ENCODE results near the gene NCAN.

DNA sequence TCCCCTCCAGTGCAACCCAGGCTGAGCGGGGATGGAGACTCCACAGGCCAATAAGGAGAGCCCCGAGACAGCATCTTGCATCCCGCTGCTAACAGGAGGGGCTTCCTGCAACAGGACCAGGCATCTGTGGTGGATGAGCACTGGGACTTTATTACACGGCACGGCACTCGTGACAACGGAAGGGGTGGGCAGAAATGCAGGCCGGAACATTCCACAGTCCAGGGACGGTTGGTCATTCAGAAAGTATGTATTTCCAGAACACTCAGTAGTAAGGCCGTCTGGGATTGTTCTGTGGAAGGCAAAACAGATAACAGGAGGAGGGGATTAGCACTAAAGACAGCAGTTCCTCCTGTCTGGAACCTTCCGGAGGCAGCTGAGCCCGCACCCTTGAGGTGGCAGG, 64.6 kb downstream of the NCAN start:
- TF ChIP-seq, protein P1, sequence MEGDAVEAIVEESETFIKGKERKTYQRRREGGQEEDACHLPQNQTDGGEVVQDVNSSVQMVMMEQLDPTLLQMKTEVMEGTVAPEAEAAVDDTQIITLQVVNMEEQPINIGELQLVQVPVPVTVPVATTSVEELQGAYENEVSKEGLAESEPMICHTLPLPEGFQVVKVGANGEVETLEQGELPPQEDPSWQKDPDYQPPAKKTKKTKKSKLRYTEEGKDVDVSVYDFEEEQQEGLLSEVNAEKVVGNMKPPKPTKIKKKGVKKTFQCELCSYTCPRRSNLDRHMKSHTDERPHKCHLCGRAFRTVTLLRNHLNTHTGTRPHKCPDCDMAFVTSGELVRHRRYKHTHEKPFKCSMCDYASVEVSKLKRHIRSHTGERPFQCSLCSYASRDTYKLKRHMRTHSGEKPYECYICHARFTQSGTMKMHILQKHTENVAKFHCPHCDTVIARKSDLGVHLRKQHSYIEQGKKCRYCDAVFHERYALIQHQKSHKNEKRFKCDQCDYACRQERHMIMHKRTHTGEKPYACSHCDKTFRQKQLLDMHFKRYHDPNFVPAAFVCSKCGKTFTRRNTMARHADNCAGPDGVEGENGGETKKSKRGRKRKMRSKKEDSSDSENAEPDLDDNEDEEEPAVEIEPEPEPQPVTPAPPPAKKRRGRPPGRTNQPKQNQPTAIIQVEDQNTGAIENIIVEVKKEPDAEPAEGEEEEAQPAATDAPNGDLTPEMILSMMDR (optimal IDR thresholded peaks at IDR 0.05 in 1 of 3, IDR thresholded peaks at IDR 0.05 in 1 of 3, conservative IDR thresholded peaks at IDR 0.05 in 1 of 3; ENCODE audit: extremely low read depth in 1 of 3, insufficient read depth in 2 of 3, low read length in 3 of 3) = no peak
- no peak for TF ChIP-seq EZH2 (IDR thresholded peaks at IDR 0.05; ENCODE audit: low read length)

All from keratinocyte (primary cell).